Measurements from ENCODE around the gene SORBS2.

The SORBS2 gene

GRCh38 chr4:185677637-185678314 lies 134.2 kb downstream of the SORBS2 start:
- DNase-seq (ENCODE audit: low read depth in 2 of 2), result no peak

GRCh38 chr4:185672618-185673017 lies 139.4 kb downstream of the SORBS2 start:
- DNase-seq (ENCODE audit: low read depth in 2 of 2), result no peak

- no peak for DNase-seq (ENCODE audit: low read depth in 2 of 2)
These were observed 139.8 kb downstream of the SORBS2 start for GRCh38 chr4:185672151-185672550.

DNA sequence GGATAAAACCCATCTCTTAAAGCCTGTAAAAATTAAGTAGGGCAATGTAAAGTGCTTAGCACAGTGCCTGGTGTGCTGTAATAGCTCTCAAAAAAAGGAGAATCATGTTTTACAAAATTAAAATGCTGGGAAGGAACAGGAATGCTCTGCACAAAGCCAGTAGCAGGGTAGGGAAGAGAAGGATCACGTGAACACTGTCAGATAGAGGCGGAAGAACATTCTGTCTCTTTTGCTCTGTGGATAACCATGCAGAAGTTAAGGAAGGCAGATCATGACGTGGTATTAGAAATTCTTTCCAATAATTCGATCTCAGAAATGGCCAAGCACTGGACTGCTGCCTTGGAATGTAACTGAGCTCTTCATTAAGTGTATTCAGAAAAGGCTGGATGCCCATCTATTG lies 140.5 kb downstream of the SORBS2 start:
- DNase-seq (ENCODE audit: low read depth in 2 of 2), result no peak

DNA sequence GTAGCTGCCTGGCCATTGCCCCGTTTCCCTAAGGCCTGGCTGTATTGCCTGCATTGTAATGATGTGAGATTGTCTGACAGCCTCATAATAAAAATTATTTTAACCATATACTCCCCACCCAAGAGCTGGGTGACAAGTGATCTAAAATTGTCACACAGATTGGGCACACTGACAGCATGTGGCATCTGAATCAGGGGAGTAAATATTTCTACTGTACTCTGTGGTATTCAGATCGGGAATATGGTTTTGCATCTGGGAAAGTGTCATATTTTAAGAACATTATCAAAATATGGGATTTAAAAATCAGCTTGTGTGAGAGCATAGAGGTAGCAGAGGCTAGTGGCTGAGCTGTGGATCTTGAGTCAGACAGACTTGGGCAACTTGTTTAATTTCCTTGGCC lies 140.9 kb downstream of the SORBS2 start:
- DNase-seq (ENCODE audit: low read depth in 2 of 2), result no peak

- DNase-seq (ENCODE audit: low read depth in 2 of 2), result no peak
These were observed 142.7 kb downstream of the SORBS2 start for GRCh38 chr4:185669288-185669687.

GRCh38 chr4:185666156-185666555 lies 145.8 kb downstream of the SORBS2 start:
- no peak for DNase-seq (ENCODE audit: low read depth in 2 of 2)

DNA sequence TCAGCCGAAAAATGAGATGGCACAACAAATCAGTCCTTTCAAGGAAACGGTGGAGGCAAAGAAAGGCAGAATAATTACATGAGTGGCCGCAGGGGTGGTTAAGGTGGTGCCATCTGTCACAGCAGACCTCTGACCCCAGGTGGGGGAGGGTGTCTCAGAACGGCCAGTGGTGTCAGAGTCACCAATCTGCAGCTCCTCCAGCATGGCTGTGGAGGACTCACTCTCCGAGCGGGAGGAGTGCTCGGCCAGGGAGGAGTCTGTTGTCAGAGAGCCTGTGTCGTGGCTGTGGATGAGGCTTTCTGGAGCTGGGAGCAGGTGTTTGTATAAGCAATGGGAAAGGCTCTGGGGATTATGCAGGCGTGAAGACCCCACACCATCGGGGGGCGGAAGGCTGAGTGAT lies 146.3 kb downstream of the SORBS2 start:
- DNase-seq (ENCODE audit: low read depth in 2 of 2), result no peak

DNA sequence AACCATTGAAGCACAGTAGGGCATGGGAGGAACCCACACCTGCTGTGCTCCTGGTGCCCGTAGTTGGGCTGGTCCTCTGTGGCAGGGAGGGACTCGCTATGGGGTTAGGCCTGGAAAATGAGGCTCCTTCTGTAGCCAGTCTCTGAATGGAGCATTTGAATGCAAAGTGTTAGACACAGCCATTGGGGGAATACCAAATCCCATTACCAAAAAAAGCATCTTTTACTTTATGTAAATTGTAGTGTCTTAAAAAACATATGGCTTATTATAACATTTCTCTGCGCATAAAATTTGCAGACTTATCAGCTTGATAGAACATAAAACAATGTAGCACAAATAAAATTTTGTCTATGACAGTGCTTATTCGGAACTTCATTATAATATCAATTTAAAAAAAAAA lies 147.5 kb downstream of the SORBS2 start:
- no peak for DNase-seq (ENCODE audit: low read depth in 2 of 2)

DNA sequence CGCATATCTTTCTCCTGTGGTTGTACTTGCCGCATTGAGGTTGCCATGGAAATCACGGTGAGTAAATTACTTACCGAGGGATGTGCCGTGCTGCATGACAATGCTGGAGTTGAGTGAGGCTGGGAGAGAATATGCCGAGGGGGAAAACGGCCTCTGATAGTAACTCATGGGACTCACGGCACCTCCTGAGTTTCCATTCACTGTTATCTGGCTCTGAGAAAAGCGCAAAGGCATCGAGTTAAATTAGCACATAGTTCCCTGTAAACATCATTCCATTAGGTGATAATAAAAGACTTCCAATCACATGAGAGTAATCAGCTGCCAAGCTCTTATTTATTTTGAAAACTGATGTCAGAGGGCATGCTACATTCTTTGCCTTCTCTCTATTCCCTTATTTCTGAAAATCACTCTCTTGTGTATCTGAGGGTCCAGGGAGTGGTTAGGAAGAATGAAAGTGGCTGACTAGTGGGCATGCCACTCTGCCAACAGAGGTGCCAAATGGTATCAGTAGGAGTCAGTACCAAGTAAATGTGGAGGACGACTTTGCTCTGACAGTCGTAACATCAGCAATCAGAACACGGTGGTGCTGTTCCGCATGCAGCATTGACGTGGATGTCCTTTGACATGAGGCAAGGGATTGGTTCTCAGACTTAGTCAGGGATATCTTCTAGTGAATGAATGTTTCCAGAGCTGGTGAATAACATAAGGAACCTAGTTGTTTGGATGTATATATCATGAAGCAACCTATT lies 149.8 kb downstream of the SORBS2 start:
- no peak for DNase-seq (ENCODE audit: low read depth in 2 of 2)

DNA sequence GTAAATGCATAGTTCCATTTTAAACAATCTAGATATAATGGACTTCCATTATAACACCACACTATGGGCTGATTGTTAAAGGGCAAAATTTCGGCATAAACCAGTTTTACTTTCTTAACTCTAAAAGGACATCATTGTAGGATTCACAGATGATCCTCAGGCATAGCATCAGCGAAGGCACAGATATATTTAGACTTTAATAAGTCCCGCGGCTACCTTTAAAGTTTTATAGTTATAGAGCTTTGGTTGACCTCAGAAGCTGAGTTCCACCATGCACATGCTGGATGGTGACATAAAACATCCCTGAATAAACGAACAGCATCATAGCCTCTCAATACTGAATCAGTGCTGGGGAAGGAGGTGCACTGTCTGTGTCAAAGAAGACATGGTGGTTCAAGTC lies 151.7 kb downstream of the SORBS2 start:
- DNase-seq (ENCODE audit: low read depth in 2 of 2), result no peak

DNA sequence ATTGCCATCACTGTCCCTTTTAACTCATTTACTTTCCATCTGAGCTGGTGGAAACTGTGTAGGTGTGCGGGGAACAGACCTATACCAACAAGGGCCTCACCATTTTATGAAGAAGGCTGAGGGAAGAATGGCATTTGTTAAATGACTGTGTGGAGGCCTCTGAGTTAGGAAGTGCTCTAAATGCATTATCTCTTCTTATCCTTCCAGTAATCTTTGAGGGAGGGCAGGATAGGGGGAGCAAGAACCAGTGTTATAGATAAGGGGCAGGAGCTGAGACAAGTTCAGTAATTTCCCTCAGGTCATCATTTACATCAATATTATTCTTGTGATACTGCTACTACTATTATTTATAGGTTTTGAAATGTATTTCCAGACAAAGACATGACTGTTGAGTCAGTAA lies 154.3 kb downstream of the SORBS2 start:
- DNase-seq (ENCODE audit: low read depth in 2 of 2), result no peak

DNA sequence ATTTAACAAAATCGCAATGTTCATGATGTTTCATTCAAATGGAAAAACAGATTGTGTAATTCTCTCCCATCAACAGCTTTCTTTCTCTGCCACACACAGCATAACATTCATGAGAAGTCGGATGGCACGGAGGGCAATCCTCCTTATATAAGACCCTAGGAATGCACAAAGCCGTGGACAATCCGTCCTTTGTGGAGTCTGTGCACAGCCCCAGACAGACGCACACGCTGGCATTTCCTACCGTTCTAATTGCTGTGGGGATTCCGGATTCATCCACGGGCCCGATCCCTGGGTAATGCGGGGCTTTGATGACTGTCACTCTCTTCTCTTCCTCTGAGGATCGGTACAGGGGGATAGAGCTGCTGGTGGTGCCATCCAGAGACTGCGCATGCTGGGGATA lies 154.8 kb downstream of the SORBS2 start:
- DNase-seq (ENCODE audit: low read depth in 2 of 2), result no peak

- DNase-seq (ENCODE audit: low read depth in 2 of 2), result no peak
These were observed 155.5 kb downstream of the SORBS2 start for GRCh38 chr4:185656467-185656931.

DNA sequence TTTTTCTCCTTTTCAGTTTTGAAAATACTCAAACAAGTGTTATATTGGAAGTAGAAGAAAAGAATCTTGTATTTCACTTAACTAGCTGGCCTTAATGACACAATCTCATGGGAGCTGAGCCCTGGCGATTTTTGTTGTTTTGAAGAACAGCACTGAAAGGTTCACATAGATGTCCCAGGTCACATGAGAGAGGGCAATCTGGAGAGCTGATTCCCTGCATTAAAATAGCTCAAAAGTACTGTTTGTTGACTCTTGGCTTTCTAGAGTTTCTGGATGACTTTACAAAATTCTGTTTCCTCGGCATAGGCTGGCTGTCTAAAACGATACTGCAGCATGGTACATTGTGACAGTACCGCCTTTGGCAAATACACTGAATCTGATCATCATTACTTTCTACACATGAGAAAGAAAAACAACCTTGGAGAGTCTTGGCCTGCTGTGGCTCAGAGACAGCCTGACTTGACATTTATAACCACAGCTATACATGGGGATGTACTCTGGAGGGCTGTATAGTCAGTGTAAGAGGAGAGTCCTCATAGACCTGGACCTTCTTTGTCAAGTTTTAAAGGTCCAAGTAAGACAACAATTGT lies 156.9 kb downstream of the SORBS2 start:
- no peak for DNase-seq (ENCODE audit: low read depth in 2 of 2)

DNA sequence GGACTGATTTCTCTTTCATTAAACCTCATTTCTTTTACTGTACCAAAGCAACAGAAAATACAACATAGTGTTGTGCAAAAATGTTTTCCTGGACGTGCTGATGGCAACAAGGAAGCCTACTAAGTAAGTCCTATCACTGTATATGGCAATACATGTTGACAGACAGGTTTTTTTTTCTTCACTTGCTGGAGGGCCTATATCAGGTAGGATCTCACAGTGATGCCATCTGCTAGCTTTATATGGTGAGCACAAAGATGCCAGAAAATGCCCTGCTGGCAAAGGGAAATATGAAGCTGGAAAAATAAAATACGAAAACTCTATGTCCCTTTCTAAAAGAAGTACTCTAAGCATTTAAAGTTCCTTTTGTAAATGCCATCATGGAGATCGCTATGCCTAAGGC lies 157.7 kb downstream of the SORBS2 start:
- no peak for DNase-seq (ENCODE audit: low read depth in 2 of 2)

DNA sequence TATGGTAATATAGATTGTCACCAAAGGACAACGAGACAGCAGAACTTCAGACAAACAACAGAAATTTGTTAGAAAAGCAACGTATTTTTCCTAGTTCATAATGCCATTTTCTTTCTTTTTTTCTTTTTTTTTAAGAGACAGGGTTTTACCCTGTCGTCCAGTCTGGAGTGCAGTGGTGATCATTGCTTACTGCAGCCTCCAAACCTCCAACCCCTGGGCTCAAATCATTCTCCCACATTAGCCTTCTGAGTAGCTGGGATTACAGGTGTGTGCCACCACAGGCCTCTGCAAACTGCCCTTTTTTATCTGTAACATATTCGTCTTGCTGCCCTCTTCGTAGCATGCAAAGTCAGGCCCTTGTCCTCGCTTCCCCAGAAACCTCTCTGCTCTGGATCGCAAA lies 160.1 kb downstream of the SORBS2 start:
- DNase-seq (ENCODE audit: low read depth in 2 of 2), result no peak

- DNase-seq (ENCODE audit: low read depth in 2 of 2), result no peak
These were observed 160.8 kb downstream of the SORBS2 start for GRCh38 chr4:185651137-185651677.

DNA sequence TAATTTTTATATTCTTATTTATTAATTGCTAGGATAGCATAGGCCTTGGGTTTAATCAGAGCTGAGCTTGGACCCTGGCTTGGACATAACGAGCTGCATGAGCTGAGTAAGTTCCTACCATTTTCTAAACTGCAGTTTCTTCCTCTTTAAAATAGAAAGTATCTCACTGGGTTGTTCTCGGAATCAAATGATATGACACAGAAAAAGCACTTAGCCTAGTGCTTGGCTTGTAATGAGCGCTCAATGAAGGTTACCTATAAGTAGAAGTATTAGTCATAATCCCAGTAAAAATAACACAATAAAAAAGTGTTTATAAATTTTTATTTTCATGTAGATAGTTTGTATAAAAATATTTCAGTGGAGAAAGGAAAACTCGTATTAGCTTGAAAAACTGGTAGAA lies 163.4 kb downstream of the SORBS2 start:
- DNase-seq (ENCODE audit: low read depth in 2 of 2), result no peak

DNA sequence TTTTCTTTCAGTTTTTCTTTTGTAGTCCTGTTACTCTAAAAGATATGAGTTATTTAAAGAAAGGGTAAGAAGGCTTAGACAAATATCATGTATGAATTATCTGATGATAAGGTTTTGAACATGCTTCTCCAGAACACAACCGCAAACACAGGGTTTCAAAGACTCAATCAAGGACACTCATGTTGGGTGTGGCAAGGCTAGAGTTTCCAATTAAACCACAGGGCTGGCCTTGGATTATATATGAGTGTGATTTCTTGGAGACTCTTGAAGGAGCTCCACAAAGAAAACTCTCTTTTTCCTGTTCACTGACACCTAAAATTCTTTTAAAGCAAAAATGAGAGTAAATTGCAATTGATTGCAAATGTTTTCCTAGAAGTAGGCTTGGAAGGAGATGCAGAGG lies 166.6 kb downstream of the SORBS2 start:
- DNase-seq (ENCODE audit: low read depth in 2 of 2), result no peak

GRCh38 chr4:185644408-185644807 lies 167.6 kb downstream of the SORBS2 start:
- no peak for DNase-seq (ENCODE audit: low read depth in 2 of 2)

DNA sequence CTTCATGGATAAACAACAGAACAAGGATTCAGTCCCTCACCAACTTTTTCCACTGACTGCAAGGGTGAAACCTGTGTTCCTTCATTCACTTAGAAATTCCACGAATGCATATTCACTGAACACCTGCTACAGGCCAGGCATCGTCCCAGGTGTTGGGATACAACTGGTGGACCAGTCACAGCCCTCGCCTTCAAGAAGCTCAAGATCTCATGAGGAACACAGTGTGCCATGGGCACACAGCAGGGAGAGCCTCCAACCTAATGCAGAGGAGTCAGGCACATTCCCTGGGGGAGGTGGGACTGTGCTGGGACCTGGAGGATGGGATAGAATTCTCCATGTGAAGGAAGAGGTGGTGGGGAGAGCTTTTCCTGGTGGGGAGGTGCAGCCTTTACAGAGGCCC lies 169.1 kb downstream of the SORBS2 start:
- no peak for DNase-seq (ENCODE audit: low read depth in 2 of 2)

Measured in stimulated activated CD8-positive, alpha-beta memory T cell treated with anti-CD3 and anti-CD28 coated beads, Interleukin-7, amount 100 ng/mL, for 1 hour (primary cell).